Stomach smooth muscle (tissue), 2 donors: ENCODE data around the gene PUS10.
"Not testable (repeated sequence)": the region's sequence is repeated elsewhere in the genome, so short reads cannot be mapped to it uniquely, and the experiment has no call there.

Experiments
- H3K27ac ChIP-seq: one replicate; pipeline ENCODE4 v1.7.0; 2013; ENCODE audit warnings: mild to moderate bottlenecking, low read length, inconsistent platforms
- H3K27me3 ChIP-seq, 2 donors: one replicate each; pipeline ENCODE4 v1.7.0; 2013; ENCODE audit warnings: low read length in 2 of 2; ENCODE audit not compliant: insufficient read depth in 2 of 2, control insufficient read depth in 1 of 2
- H3K36me3 ChIP-seq, 2 donors: one replicate each; pipeline ENCODE4 v1.7.0; 2013; ENCODE audit warnings: low read length in 2 of 2; ENCODE audit not compliant: control insufficient read depth in 2 of 2, insufficient read depth in 2 of 2
- H3K4me1 ChIP-seq: one replicate; pipeline ENCODE4 v1.7.0; 2013; ENCODE audit warnings: low read length; ENCODE audit not compliant: control insufficient read depth, insufficient read depth
- H3K4me3 ChIP-seq, 2 donors: one replicate each; pipeline ENCODE4 v1.7.0; 2013; ENCODE audit warnings: low read length in 2 of 2
- H3K9ac ChIP-seq, 2 donors: one replicate each; pipeline ENCODE4 v1.7.0; 2013; ENCODE audit warnings: low read length in 2 of 2, mild to moderate bottlenecking in 1 of 2
- H3K9me3 ChIP-seq, 2 donors: one replicate each; pipeline ENCODE4 v1.7.0; 2013; ENCODE audit warnings: low read length in 2 of 2; ENCODE audit not compliant: control insufficient read depth in 2 of 2
- donor health status: healthy.
- donor health status: Pancreatic carcinoma.

The PUS10 gene

DNA sequence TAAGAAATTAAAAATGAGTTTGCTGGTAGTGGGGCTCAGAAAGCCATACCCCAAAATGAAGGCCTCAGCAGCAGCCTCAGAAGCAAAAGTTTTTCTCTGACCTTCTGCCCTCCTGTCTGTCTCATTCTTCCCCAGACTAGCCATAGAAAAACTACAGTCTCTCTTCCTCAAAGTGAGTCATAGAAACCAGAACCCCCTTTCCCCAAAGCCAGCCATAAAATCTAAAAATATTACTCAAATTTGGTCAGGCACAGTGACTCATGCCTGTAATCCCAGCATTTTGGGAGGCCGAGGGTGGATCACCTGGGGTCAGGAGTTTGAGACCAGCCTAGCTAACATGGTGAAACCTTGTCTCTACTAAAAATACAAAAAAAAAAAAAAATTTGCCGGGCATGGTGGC lies 5.8 kb downstream of the PUS10 start:
- H3K27me3 ChIP-seq, H3K27ac ChIP-seq, H3K9ac ChIP-seq, H3K36me3 ChIP-seq, H3K9me3 ChIP-seq, H3K4me3 ChIP-seq, H3K4me1 ChIP-seq: not testable (repeated sequence)

DNA sequence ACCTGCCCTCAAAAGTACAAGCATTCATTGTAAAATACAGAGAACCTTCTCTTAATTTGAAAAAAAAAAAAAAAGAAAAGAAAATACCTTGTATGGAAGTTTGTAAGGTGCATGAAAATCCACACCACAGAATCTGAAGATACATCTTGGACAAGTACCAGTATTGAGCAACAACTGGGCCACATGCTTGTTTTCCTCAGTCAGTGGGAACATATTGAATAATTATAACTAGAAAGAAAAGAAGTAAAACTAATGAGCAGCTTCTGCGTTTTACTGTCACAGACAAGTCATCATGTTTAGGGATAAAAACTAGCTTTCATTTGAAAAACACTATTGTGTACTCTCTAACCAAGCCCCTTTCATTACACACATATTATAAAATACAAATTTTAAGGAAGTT lies 6.4 kb downstream of the PUS10 start:
- Histone ChIP-seq H3K9ac (no peak overlapping the region), H3K9me3 (no peaks in the 10 kb centered on the region)

DNA sequence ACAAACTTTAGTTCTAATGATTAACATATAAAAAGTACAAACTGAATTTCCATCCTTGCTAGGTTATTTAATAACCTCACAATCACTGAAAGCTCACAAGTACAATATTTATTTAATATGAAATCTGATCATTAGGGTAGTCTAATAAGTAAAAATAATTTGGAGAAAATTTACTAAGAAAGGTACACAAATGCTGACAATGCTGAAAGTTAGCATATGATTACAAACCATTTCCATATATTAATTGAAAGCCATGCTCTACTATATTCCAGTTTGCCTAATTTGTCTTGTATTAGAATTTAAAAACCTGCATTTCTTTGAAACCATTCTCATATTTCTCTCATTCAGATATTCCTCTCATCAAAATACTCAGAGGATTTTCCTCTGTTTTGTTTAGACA lies 8.7 kb downstream of the PUS10 start:
- Histone ChIP-seq H3K36me3 (no peaks in the 10 kb centered on the region), H3K4me3 (no peak overlapping the region), H3K9me3 (no peaks in the 10 kb centered on the region), H3K9ac (no peak overlapping the region), H3K27ac (no peak overlapping the region), H3K4me1 (no peaks in the 10 kb centered on the region), H3K27me3 (no peaks in the 10 kb centered on the region)

More for the DNA sequence above, 6.4 kb downstream of the PUS10 start:
- H3K36me3 ChIP-seq, result no peaks in the 10 kb centered on the region
- no peak overlapping the region for H3K27ac ChIP-seq
- H3K4me1 ChIP-seq, result peaks cover 5% of the 10 kb centered on the region
- H3K4me3 ChIP-seq, result no peak overlapping the region
- no peaks in the 10 kb centered on the region for H3K27me3 ChIP-seq

DNA sequence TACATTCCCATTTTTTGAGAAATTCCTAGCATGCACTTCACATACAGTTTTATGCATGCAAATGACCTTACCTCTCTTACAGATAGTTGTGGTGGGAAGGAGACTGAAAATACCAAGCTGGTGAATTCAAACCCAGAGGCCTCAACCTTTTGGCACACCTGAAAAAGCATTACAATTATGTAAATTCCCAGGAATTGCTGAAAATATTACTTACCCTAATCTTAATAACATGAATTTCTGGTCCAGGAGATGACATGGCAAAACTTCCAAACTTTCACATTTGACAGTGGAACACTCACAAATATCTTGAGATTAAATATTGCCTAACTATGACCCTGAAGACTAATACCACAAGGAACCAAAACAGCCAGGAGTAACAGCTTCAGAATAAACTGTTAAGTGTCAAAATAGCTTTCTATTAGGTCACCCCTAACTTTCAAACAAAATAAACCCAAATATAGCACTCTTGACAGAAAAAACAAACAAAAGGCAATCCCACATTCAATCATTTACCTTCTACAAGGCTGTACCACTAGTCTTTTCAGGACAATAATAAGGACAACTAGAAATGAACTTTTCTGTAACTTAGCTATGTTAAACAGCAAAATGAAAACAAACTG lies 11.5 kb downstream of the PUS10 start:
- H3K4me3 ChIP-seq, result no peak overlapping the region
- no peaks in the 10 kb centered on the region for H3K4me1 ChIP-seq
- H3K9ac ChIP-seq, result no peak overlapping the region
- no peaks in the 10 kb centered on the region for H3K9me3 ChIP-seq
- no peaks in the 10 kb centered on the region for H3K36me3 ChIP-seq
- no peak overlapping the region for H3K27ac ChIP-seq
- H3K27me3 ChIP-seq, result no peaks in the 10 kb centered on the region

DNA sequence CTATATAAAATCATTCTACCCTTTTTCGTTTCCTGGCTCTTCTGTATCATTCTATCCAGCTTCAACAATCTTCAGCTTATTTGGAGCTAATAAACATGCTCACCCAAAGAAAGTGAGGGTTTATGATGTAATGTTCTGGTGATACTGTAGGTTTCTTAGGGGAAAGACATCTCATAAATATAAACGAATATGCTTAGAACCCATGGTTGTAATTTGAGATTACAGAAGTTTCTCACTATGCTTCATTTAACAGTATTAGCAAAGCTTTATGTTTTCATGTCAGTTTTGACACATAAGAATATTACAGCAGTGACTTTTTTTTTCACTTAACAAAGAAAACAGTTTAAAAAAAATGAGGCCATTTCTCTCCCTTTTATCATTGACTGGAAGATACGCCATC lies 12.3 kb downstream of the PUS10 start:
- Histone ChIP-seq H3K36me3 (no peaks in the 10 kb centered on the region), H3K9ac (no peak overlapping the region), H3K27me3 (no peaks in the 10 kb centered on the region), H3K4me1 (no peaks in the 10 kb centered on the region), H3K27ac (no peak overlapping the region), H3K9me3 (no peaks in the 10 kb centered on the region), H3K4me3 (no peak overlapping the region)

DNA sequence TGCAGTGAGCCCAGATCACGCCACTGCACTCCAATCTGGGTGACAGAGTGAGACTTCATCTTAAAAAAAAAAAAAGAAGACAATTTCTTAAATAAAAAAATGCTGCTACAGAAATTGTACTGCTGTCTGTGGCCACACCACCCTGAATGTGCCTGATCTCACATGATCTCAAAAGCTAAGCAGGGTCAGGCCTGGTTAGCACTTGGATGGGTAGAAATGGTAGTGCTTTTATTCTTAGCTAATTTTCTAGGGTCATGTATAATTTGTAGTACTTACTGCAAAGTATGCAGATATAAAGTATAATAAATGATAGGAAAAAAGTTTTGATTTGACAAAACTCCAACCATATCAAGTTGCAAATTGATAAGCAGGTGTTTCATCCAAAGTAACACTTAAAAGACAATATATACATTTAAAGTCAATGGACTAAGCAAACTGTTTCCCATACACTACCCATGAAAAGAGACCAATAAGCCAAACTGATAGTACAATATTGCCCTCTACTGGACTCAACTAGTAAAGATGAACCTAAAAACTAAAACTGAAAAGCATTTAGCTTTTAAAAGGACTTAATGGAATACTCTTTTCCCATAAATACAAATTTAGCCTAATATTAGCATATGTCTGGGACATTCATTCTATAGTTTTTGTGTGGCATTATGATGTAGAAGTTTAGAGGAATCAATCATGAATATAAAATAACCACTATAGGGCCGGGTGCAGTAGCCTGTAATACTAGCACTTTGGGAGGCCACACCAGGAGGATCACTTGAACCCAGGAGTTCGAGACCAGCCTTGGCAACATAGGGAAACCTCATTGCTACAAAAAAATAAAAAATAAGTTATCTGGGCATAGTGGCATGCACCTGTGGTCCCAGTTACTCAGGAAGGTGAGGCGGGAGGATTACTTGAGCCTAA lies 19.2 kb downstream of the PUS10 start:
- no peaks in the 10 kb centered on the region for H3K4me1 ChIP-seq
- H3K9me3 ChIP-seq, result no peaks in the 10 kb centered on the region
- no peak overlapping the region for H3K27ac ChIP-seq
- no peaks in the 10 kb centered on the region for H3K27me3 ChIP-seq
- H3K9ac ChIP-seq, result no peak overlapping the region
- H3K4me3 ChIP-seq, result no peak overlapping the region
- no peaks in the 10 kb centered on the region for H3K36me3 ChIP-seq

DNA sequence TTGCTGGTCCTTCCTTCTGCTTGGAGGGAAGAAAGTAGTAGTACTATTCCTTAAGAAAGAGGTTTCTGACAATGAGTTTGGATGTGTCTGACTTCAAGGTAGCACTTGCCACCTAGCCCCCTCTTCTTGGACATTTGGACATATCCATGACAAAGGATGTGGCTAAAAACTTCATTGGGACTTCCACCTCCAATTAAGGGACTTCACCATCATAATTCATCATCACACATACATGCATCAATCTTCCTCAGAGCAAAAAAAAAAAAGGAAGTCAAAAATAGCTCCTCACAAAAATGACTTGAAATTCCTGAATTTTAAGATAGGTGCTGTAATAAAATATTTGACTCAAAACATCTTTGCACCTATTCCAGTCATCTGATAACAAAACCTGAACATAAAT lies 23.9 kb downstream of the PUS10 start:
- H3K27me3 ChIP-seq, result no peaks in the 10 kb centered on the region
- no peak overlapping the region for H3K9ac ChIP-seq
- H3K4me3 ChIP-seq, result no peak overlapping the region
- H3K27ac ChIP-seq, result no peak overlapping the region
- peaks cover 0 to 4% of the 10 kb centered on the region in 2 donors for H3K9me3 ChIP-seq
- no peaks in the 10 kb centered on the region for H3K36me3 ChIP-seq
- no peaks in the 10 kb centered on the region for H3K4me1 ChIP-seq

DNA sequence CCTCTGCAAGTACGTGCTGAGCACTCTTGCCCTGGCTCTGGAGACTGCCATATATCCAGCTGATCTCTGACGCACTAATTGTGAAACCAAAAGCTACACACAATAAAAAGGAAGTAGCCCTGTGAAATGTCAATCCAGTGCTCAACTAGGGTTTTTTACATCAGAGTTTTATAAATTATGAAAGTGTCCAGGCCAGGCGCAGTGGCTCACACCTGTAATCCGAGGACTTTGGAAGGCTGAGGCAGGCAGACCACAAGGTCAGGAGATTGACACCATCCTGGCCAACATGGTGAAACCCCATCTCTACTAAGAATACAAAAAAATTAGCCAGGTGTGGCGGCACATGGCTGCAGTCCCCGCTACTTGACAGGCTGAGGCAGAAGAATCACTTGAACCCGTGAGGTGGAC lies 25.1 kb downstream of the PUS10 start:
- Histone ChIP-seq H3K9ac (no peak overlapping the region), H3K27ac (no peak overlapping the region), H3K27me3 (no peaks in the 10 kb centered on the region), H3K9me3 (peaks cover 0 to 4% of the 10 kb centered on the region in 2 donors), H3K4me3 (no peak overlapping the region), H3K36me3 (no peaks in the 10 kb centered on the region), H3K4me1 (no peaks in the 10 kb centered on the region)

DNA sequence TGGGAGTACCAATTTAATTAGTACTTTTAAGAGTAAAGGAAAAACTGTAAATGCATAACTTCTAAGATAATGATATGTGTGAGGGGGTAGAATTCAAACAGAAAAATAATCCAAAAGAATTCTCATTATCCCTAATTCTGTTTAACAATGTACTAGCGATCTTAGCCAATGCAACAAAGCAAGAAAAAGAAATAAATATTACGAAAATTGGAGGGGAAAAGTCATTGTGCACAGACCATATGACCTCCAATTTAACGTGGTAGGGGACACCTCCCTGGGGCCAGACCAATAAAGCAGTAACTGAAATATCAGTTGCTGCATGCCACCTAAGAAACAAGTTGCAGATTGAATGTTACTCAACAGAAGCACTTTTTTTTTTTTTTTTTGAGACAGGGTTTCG lies 26.4 kb downstream of the PUS10 start:
- H3K36me3 ChIP-seq, result no peaks in the 10 kb centered on the region
- no peak overlapping the region for H3K9ac ChIP-seq
- no peaks in the 10 kb centered on the region for H3K4me1 ChIP-seq
- no peaks in the 10 kb centered on the region for H3K27me3 ChIP-seq
- no peak overlapping the region for H3K27ac ChIP-seq
- no peak overlapping the region for H3K4me3 ChIP-seq
- peaks cover 0 to 4% of the 10 kb centered on the region in 2 donors for H3K9me3 ChIP-seq

DNA sequence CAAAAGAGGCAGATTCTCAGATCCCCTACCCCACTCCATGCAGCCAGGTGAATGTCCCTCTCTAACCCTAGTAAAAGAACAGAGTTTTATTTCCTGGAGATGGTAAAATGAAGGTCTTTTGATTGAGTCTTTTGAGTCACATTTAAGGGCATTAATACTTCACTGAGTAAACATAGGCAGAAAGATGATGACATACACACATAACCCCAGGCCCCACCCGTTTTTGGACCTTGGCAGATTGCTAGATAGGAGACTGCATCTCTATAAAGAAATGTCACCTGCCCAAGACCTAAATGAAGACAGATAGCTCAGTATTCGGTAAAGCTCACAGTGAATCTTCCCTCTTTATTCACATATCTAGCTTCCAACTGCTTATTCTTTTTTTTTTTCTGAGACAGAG lies 28.8 kb downstream of the PUS10 start:
- H3K27ac ChIP-seq, result no peak overlapping the region
- no peaks in the 10 kb centered on the region for H3K36me3 ChIP-seq
- H3K4me1 ChIP-seq, result no peaks in the 10 kb centered on the region
- H3K27me3 ChIP-seq, result no peaks in the 10 kb centered on the region
- no peak overlapping the region for H3K9ac ChIP-seq
- no peak overlapping the region for H3K4me3 ChIP-seq
- peaks cover 0 to 4% of the 10 kb centered on the region in 2 donors for H3K9me3 ChIP-seq

DNA sequence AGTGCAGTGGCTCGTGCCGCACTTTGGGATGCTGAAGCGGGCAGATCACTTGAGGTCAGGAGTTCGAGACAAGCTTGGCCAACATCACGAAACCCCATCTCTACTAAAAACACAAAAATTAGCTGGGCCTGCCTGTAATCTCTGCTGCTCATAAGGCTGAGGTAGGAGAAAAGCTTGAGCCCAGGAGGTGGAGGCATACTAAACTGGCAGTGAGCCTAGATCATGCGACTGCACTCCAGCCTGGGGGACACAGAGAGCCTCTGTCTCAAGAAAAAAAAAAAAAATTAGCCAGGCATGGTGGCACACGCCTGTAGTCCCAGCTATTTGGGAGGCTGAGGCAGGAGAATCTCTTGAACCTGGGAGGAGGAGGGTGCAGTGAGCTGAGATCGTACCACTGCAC lies 30.4 kb downstream of the PUS10 start:
- H3K9ac ChIP-seq, H3K4me3 ChIP-seq, H3K9me3 ChIP-seq, H3K4me1 ChIP-seq, H3K27ac ChIP-seq, H3K36me3 ChIP-seq, H3K27me3 ChIP-seq: not testable (repeated sequence)
